Measurements from ENCODE around the gene SCAPER. TPM values are rescaled to one million over a fixed set of nuclear protein-coding genes. Genes with fewer than 3 reads are reported as not detected.
A peak's percentile ranks its signal among the peaks of the same experiment; 100 is the strongest.

The SCAPER gene
- total and polyA plus RNA-seq, 2 experiments from 2014 or later: 27.0 to 35.7 TPM

DNA sequence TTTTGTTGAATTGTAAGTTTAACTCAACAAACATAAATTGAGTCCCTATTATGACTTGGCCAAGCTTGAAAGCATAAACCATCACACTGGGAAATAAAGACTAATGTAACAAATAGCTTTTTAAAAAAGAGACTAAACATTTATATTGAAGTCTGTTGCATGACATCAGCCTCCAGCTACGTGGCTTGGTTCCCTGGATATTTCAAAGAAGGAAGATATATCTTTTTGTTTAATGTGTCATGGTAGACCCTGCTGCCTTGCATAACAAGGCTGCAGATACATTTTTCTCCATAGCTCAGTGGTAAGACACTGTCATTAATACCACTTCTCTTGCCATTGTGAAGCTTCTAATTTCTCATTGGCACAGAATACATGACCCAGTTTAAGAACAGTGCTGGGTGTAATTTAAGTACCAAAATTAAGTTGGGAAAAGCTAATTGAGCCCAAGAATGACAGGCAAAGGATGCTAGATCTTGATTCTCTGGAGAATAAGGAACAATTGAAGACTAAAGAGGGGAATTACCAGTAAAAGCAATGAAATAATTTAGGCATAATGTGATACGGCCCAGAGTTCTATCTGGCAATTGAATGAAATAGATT, 40.5 kb upstream of the SCAPER start:
- Histone ChIP-seq H3K27me3 (no peaks in the 10 kb centered on the region), H3K4me3 (no peak overlapping the region), H3K9me3 (ENCODE audit: low read depth) (no peaks in the 10 kb centered on the region), H3K4me1 (ENCODE audit: low read depth) (no peaks in the 10 kb centered on the region), H3K27ac (no peak overlapping the region), H3K36me3 (peaks cover 41% of the 10 kb centered on the region)
- TF ChIP-seq, protein P1, sequence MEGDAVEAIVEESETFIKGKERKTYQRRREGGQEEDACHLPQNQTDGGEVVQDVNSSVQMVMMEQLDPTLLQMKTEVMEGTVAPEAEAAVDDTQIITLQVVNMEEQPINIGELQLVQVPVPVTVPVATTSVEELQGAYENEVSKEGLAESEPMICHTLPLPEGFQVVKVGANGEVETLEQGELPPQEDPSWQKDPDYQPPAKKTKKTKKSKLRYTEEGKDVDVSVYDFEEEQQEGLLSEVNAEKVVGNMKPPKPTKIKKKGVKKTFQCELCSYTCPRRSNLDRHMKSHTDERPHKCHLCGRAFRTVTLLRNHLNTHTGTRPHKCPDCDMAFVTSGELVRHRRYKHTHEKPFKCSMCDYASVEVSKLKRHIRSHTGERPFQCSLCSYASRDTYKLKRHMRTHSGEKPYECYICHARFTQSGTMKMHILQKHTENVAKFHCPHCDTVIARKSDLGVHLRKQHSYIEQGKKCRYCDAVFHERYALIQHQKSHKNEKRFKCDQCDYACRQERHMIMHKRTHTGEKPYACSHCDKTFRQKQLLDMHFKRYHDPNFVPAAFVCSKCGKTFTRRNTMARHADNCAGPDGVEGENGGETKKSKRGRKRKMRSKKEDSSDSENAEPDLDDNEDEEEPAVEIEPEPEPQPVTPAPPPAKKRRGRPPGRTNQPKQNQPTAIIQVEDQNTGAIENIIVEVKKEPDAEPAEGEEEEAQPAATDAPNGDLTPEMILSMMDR (IDR thresholded peaks at IDR 0.05; ENCODE audit: low read depth, low read length): no peak
- no peak for DNase-seq (ENCODE audit: low read depth in 1 of 2, low spot score in 1 of 2)

DNA sequence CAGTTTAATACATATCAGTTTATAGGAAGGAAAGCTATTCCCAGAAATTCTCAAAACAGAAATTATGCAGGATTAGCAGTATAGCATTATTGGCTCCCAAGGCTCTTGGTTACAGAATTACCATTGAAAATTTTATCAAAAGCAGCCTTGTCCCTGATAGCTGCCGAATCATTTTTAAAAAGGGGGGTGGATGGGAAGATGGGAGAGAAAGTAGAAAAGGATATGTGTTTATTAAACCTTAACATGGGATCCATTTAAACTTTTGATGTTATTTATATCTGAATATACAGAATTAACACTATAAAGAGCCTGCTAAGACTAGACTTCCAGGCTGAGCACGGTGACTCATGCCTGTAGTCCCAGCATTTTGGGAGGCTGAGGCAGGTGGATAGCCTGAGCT, 37.2 kb upstream of the SCAPER start:
- no peaks in the 10 kb centered on the region for H3K4me1 ChIP-seq (ENCODE audit: low read depth)
- no peak overlapping the region for H3K4me3 ChIP-seq
- no peak for DNase-seq (ENCODE audit: low read depth in 1 of 2, low spot score in 1 of 2)
- H3K36me3 ChIP-seq: peaks cover 29% of the 10 kb centered on the region
- no peaks in the 10 kb centered on the region for H3K9me3 ChIP-seq (ENCODE audit: low read depth)
- TF ChIP-seq, protein P1 (IDR thresholded peaks at IDR 0.05; ENCODE audit: low read depth, low read length): no peak
- no peaks in the 10 kb centered on the region for H3K27me3 ChIP-seq
- H3K27ac ChIP-seq: no peak overlapping the region

DNA sequence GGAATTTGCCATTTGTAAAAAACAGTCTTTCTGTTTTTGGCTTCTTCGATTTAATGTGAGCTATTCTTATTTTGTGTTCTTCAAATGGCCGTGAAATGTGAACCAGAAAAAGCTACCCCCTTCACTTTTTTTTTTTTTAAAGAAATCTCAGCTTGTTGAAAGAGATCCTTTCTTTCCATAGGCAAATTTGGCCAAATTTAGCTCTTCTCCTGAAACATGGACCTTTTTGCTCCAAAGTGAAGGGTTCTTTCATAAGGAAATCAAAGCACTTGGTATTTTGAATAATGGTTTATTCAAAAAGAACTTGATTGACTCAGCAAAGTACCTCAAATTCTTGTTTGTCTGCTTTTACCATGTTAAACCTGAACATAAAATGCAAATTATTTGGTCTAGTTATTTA, 36.5 kb upstream of the SCAPER start:
- DNase-seq (ENCODE audit: low read depth in 1 of 2, low spot score in 1 of 2): no peak
- Histone ChIP-seq H3K4me3 (no peak overlapping the region), H3K27ac (no peak overlapping the region), H3K36me3 (peaks cover 33% of the 10 kb centered on the region), H3K27me3 (no peaks in the 10 kb centered on the region), H3K4me1 (ENCODE audit: low read depth) (no peaks in the 10 kb centered on the region), H3K9me3 (ENCODE audit: low read depth) (no peaks in the 10 kb centered on the region)
- TF ChIP-seq, protein P1 (IDR thresholded peaks at IDR 0.05; ENCODE audit: low read depth, low read length): no peak

DNA sequence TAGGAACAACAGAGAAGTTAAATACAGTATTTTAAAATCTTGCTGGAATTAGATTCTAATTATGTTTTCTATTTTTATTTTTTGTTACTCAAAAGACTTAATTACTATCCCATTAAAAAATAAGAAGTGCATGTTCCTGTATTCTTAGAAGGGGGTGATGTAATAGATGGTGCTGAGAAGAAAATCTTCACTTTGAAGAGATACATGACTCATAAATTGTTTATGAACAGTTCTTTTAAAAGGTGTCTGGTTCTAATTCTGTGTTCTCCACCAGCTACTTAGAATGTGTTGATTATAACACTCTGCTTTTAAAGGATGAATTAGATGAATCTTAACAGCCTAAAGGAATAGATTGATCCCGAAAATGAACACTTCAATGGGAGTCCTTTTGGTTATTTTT, 34.6 kb upstream of the SCAPER start:
- Histone ChIP-seq H3K27me3 (no peaks in the 10 kb centered on the region), H3K36me3 (peaks cover 42% of the 10 kb centered on the region), H3K27ac (no peak overlapping the region), H3K4me1 (ENCODE audit: low read depth) (no peaks in the 10 kb centered on the region), H3K9me3 (ENCODE audit: low read depth) (no peaks in the 10 kb centered on the region), H3K4me3 (no peak overlapping the region)
- peak in 1 of 2 donors; percentile 20 for DNase-seq (ENCODE audit: low read depth in 1 of 2, low spot score in 1 of 2)
- TF ChIP-seq, protein P1 (IDR thresholded peaks at IDR 0.05; ENCODE audit: low read depth, low read length): no peak

DNA sequence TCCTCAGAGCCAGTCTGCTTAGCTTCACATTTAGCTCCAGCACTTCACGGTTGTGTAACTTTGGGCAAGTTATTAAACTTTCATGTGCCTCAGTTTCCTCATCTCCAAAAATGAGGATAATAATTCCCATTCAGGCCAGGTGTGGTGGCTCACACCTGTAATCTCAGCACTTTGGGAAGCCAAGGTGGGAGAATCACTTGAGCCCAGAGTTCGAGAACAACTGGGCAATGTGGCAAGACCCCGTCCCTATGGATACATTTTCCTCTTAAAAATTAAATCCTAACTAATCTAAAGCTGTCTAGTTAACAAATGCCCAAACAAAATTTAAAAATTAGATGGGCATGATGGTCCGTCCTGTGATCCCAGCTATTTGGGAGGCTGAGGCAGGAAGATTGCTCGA, 33.6 kb upstream of the SCAPER start:
- Histone ChIP-seq H3K4me1 (ENCODE audit: low read depth) (no peaks in the 10 kb centered on the region), H3K36me3 (peaks cover 42% of the 10 kb centered on the region), H3K27ac (no peak overlapping the region), H3K4me3 (no peak overlapping the region), H3K27me3 (no peaks in the 10 kb centered on the region), H3K9me3 (ENCODE audit: low read depth) (no peaks in the 10 kb centered on the region)
- TF ChIP-seq, protein P1 (IDR thresholded peaks at IDR 0.05; ENCODE audit: low read depth, low read length): no peak
- DNase-seq (ENCODE audit: low read depth in 1 of 2, low spot score in 1 of 2): no peak
